Fibroblast of villous mesenchyme (primary cell): Measurements from ENCODE around the gene ANKFN1. TPM values are rescaled to one million over a fixed set of nuclear protein-coding genes. Genes with fewer than 3 reads are reported as not detected.

Experiments
- DNase-seq: peaks from one replicate; pipeline ENCODE4 v3.0.0-alpha.2; 2010; ENCODE audit warnings: low read depth
- H3K4me3 ChIP-seq: 2 replicates; pipeline ENCODE4 v1.5.1; 2011; ENCODE audit warnings: low read depth, mild to moderate bottlenecking, low read length
- CTCF ChIP-seq: IDR thresholded peaks from 2 replicates; pipeline ENCODE4 v1.5.1; 2012; ENCODE audit warnings: low read depth, mild to moderate bottlenecking, low read length; ENCODE audit not compliant: insufficient read depth
- total RNA-seq: library from RNA; depleted of rRNA; stranded (reverse); fragments of >200 nt; gene quantifications from 2 replicates; pipeline ENCODE4 v1.2.3, GENCODE V29; 2012

The ANKFN1 gene
- total RNA-seq, 1 donor = under 0.01 TPM

- DNase-seq = peak; percentile 13
- H3K4me3 ChIP-seq = no peak overlapping the region
- TF ChIP-seq CTCF = no peak
These were observed 18.1 kb downstream of the ANKFN1 start for GRCh38 chr17:56171186-56171959.

- no peak for DNase-seq
- no peak overlapping the region for H3K4me3 ChIP-seq
- TF ChIP-seq CTCF = no peak
These were observed 19.3 kb downstream of the ANKFN1 start for GRCh38 chr17:56172517-56172982.

GRCh38 chr17:56173026-56173425 is 19.8 kb downstream of the ANKFN1 start:
- no peak for DNase-seq

GRCh38 chr17:56173958-56174835 is 20.9 kb downstream of the ANKFN1 start:
- no peak for TF ChIP-seq CTCF
- no peak for DNase-seq
- no peak overlapping the region for H3K4me3 ChIP-seq

More at GRCh38 chr17:56173026-56173425, 19.8 kb downstream of the ANKFN1 start:
- no peak for TF ChIP-seq CTCF
- H3K4me3 ChIP-seq = no peak overlapping the region

GRCh38 chr17:56175299-56175955 is 22.2 kb downstream of the ANKFN1 start:
- TF ChIP-seq CTCF = no peak
- no peak overlapping the region for H3K4me3 ChIP-seq
- DNase-seq = no peak

- DNase-seq = peak; percentile 19
- no peak overlapping the region for H3K4me3 ChIP-seq
- TF ChIP-seq CTCF = no peak
These were observed 22.8 kb downstream of the ANKFN1 start for GRCh38 chr17:56176091-56176490.
